Mononuclear cell (primary cell): ENCODE measurements around the gene NOX3. TPM values are rescaled to one million over a fixed set of nuclear protein-coding genes. Genes with fewer than 3 reads are reported as not detected.

Source experiments
- H3K27me3 ChIP-seq: 2 replicates; pipeline ENCODE4 v1.6.0; 2011; ENCODE audit warnings: low read length, control low read depth; ENCODE audit not compliant: insufficient read depth
- H3K4me1 ChIP-seq: 2 replicates; pipeline ENCODE4 v1.5.1; 2011; ENCODE audit warnings: mild to moderate bottlenecking, low read length, control low read depth; ENCODE audit not compliant: insufficient read depth
- H3K4me3 ChIP-seq: 2 replicates; pipeline ENCODE4 v1.5.1; 2011; ENCODE audit warnings: mild to moderate bottlenecking, low read length, moderate library complexity
- H3K9me3 ChIP-seq: 2 replicates; pipeline ENCODE4 v1.5.1; 2011; ENCODE audit warnings: low read depth, mild to moderate bottlenecking, control low read depth, low read length
- total RNA-seq: library from RNA; depleted of rRNA; stranded (reverse); fragments of >200 nt; gene quantifications from one replicate; pipeline ENCODE4 v1.2.3, GENCODE V29; 2012

NOX3 gene
- total RNA-seq, 1 donor, result not detected

DNA sequence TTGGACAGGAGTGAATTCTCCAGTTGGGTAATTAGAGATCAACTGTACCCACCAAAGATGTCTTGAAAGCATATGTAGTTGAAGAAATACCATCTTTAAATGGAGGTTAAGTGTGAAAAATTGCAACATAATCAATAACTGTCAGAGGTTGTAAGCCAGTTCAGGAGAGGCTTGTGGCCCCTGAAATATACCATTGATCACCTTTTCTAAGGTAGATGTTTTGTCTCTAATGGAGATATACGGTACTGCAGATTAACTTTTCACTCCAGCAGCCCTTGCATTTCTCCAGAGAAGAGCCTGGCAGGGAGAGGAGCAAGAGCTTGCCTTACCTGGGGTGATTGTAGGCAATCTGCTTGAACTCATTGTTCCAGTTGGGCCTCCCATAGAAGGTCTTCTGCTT is 48.8 kb downstream of the NOX3 start:
- Histone ChIP-seq H3K27me3 (no peaks in the 10 kb centered on the region), H3K9me3 (no peaks in the 10 kb centered on the region), H3K4me1 (no peaks in the 10 kb centered on the region), H3K4me3 (no peak overlapping the region)

DNA sequence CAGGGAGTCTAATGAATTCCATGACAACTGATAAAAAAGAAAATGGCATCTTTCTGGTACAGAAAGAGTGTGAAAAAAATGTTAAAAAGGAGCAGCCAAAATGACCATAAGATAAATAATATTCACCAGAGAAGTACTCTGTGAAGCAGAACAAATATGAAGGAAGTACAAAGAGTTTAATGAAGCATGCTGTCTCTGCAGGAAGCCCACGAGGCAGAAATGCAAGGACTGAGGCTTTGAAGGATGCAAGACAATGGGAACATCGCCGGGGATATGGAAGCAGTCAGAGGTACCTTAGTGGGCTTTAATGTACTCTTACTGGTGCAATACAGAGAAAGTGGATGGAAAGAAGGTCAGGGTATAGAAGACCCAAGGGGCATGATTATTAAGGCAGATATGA is 50.7 kb downstream of the NOX3 start:
- no peaks in the 10 kb centered on the region for H3K4me1 ChIP-seq
- no peak overlapping the region for H3K4me3 ChIP-seq
- H3K9me3 ChIP-seq, result no peaks in the 10 kb centered on the region
- H3K27me3 ChIP-seq, result no peaks in the 10 kb centered on the region

DNA sequence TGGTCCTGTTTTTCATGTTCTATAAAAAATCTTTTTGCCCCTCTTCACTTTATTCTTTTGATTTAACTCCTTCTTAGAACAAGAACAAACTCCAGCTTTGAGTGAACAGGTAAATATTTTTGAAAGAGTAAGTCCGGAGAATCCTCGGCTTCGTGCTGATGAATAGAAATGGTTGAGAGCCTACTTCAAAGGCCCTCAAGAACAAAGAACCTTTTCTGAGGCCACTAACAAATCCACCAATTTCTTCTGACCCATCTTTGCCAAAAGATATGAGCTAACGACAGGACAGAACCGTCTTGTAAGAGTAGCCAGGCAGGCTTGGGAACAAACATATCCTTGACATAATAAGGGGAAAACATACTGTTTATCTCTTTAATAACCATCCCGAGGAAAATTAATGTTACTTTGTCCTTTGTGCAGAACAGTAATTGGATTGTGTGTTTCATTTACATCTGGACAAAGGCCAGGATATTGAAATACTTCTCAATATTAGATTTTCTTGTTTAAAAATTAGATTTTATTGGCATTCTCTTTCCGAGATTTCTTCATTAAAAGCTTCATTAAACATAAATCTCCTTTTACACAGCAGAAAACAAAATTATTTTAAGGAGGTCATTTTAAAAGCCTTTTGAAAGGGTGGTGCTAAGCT is 52.9 kb downstream of the NOX3 start:
- no peak overlapping the region for H3K4me3 ChIP-seq
- H3K27me3 ChIP-seq, result no peaks in the 10 kb centered on the region

DNA sequence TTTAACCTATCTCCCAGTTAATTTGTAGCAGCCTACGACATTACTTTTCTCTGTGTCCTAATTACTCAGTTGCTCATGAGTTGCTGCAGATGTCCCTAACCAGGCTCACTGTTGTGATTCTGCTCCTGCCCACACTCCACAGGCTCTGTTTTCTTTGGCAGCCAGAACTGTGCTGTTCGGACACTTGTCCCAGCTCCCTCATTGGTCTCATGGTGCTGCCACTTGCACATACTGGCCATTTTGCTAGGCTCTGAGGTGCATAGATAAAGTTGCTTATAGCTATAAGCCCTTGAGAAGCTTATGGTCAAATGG is 55.0 kb downstream of the NOX3 start:
- Histone ChIP-seq H3K27me3 (no peaks in the 10 kb centered on the region), H3K9me3 (no peaks in the 10 kb centered on the region), H3K4me1 (no peaks in the 10 kb centered on the region), H3K4me3 (no peak overlapping the region)

More for the DNA sequence above, 52.9 kb downstream of the NOX3 start:
- H3K4me1 ChIP-seq, result no peaks in the 10 kb centered on the region
- H3K9me3 ChIP-seq, result no peaks in the 10 kb centered on the region

DNA sequence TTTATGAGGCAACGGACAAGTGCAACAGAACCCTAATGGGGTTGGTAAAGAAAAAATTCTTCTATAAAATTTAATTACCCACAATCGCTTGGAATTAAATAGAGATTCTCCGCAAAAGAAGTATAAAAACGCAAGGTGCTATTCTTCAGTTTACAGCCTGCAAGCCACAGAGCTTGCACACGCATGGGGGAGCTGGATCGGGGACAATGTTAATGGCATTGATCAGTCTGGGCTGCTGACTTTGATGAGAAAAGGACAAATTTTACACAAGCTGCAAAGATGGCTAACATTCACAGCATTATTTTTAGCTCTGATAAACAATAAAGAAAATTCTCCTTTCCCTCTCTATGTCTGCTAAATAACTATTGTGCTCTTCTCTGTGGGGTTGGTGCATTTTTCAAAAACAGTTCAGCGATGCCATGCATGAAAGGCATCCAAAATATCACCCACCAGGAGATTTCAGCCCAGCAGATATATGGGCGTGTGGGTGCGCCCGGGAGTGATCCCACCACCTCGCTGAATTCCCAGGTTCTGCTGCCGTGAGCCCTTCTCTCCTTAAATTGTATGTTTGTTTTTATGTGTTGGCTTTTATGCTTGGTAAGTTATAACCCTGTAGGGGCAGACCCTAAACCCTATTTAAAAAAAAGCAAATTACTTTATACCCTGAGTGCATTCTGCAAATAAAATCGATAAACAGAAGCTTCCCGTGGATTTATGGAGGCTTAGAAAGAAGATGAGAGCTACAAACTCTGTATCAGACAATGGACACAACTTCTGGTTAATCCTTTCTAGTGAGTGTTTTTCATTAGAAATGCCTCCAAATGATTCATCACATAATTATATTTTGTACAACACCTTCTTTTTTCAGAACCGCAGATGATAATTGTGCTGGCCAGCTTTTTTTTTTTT is 55.6 kb downstream of the NOX3 start:
- no peaks in the 10 kb centered on the region for H3K9me3 ChIP-seq
- H3K27me3 ChIP-seq, result no peaks in the 10 kb centered on the region
- H3K4me1 ChIP-seq, result no peaks in the 10 kb centered on the region
- H3K4me3 ChIP-seq, result no peak overlapping the region

DNA sequence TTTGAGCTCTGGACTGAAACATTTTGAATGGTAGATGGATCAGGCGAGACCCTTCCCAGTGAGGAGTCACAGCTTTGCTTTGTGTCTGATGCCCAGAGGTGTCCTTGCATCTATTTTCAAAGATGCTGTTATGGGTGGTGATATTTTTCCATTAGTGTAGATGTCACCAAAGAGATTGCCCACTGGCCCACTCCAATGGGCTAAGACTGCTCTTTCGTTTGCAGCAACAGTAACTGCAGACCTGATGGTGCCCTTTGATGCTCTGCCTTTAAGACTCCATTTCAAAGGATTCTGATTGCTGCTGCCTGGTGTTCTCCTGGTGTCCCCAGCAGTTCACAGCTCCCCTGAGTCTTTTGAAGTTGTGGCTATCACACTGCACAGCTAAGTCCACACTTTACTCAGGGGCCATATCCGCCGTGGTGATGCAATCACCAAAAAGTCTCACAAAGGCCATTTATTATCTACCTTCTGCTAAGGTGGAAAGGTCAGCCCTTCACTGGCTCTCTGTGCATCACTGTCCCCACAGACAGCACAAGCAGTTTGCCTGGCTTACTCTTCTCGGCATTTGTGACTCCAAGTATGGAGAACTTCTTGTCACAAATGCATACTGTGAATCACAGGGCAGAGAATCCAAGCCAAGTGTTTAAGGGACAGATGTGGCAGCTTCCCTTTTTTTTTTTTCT is 56.4 kb downstream of the NOX3 start:
- no peak overlapping the region for H3K4me3 ChIP-seq

DNA sequence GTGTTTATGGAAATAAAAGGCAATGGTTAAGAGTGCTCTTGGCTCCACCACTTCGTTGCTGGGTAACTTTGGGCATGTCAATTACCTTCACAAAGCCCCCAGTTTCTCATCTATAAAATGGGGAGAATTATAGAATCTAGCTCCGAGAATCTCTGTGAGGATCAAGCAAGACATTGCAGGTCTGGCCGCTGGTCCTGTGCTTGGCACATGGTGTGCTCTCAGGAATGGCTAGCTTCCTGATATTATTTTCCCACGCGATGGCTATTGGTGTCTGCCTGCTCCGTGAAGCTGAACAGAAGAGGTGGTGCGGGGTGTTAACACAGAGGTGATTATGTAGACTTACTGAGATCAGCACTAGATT is 57.0 kb downstream of the NOX3 start:
- H3K4me3 ChIP-seq, result no peak overlapping the region
- no peaks in the 10 kb centered on the region for H3K9me3 ChIP-seq
- H3K4me1 ChIP-seq, result no peaks in the 10 kb centered on the region
- no peaks in the 10 kb centered on the region for H3K27me3 ChIP-seq

More for the DNA sequence above, 56.4 kb downstream of the NOX3 start:
- H3K4me1 ChIP-seq, result no peaks in the 10 kb centered on the region
- H3K27me3 ChIP-seq, result no peaks in the 10 kb centered on the region
- H3K9me3 ChIP-seq, result no peaks in the 10 kb centered on the region

DNA sequence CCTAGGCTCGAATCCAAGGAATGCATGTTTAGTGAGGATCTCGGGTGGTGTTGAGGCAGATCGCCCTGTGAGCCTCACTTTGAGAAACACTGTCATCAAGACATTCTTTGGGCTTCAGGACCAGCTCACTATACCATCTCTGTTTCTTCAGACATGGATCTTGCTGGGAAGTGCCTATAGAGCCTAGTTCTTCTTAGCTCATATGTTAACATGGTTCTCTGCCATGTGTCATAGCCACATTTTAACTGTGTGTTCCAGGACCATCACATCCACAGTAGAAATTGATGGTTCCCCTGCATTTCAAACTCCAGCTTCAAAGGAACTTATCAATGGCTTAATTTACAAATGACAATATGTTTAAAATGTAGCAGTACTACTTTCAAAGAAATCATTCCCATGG is 57.4 kb downstream of the NOX3 start:
- Histone ChIP-seq H3K4me1 (no peaks in the 10 kb centered on the region), H3K27me3 (no peaks in the 10 kb centered on the region), H3K9me3 (no peaks in the 10 kb centered on the region), H3K4me3 (no peak overlapping the region)

DNA sequence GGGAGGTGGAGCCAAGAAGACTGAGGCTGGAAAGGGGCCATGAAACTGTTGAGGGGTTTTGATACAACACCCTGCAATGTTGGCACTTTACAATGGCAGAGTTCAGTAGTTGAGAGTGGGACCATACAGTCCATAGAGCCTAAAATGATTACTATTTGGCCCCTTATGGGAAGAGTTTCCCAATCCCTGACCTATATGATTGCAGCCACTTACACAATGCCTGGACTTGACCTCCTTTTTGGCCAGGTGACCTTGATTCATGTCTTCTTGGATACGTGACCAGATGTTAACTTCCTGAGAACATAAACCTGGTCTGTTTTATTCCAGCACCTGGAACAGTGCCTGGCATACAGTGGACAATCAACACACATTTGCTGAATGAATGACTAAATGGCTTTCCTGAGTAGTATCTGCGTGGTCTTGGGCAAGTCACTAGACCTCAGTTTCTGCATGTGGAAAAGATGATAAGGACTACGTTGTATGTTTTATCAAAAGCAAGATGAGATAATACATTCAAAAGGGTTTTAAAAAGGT is 58.4 kb downstream of the NOX3 start:
- Histone ChIP-seq H3K9me3 (no peaks in the 10 kb centered on the region), H3K4me3 (no peak overlapping the region), H3K27me3 (no peaks in the 10 kb centered on the region), H3K4me1 (no peaks in the 10 kb centered on the region)

DNA sequence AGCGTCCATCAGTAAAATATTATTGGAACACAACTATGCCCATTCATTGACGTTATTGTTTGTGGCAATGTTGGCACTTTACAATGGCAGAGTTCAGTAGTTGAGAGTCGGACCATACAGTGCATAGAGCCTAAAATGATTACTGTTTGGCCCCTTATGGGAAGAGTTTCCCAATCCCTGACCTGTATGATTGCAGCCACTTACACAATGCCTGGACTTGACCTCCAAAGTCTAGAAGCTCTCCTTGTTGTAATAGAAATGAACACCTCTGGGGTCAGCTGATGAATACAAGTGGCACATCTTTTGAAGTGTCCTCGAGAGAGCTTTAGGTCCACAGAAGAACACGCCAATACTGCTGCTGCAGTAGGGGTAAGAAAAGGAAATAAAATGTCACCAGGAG is 59.0 kb downstream of the NOX3 start:
- H3K4me3 ChIP-seq, result no peak overlapping the region
- no peaks in the 10 kb centered on the region for H3K4me1 ChIP-seq
- no peaks in the 10 kb centered on the region for H3K27me3 ChIP-seq
- H3K9me3 ChIP-seq, result no peaks in the 10 kb centered on the region

DNA sequence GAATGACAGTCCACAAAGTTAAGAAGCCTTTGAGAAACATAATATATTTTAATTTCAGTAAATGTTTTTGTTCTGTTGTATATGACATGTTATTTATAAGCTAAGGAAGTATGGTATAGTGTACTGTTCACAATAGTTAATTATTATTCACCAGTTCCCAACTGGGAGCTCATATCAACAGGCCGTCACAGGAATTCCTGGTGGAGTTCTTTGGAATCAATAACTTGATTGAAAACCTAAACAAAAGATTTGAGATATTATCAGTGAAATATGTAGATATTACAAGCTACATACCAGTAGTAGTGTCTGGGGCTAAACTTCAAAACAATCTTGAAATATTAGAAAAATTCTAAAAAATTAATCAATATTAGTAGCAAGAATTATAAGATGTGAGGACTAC is 60.3 kb downstream of the NOX3 start:
- Histone ChIP-seq H3K4me3 (no peak overlapping the region), H3K9me3 (no peaks in the 10 kb centered on the region), H3K4me1 (no peaks in the 10 kb centered on the region), H3K27me3 (no peaks in the 10 kb centered on the region)

DNA sequence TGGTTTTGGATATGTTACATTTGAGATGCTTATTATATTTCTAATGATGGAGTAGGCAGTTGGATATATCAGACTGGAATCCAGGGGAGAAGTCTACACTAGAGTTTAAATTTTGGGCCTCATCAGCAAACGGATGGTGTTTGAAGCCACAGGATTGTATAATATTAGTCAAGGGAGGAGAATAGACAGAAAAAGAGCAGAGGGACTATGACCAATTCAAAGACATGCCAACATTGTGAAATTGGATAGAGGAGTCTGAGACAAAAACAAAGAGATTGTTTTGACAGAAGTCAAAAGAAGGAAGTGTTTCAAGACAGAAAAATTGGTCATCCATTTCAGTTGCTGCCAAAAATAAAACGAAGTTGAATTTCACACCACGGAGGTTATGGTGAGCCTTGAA is 66.5 kb downstream of the NOX3 start:
- H3K4me1 ChIP-seq, result no peaks in the 10 kb centered on the region
- H3K9me3 ChIP-seq, result peaks cover 4% of the 10 kb centered on the region

DNA sequence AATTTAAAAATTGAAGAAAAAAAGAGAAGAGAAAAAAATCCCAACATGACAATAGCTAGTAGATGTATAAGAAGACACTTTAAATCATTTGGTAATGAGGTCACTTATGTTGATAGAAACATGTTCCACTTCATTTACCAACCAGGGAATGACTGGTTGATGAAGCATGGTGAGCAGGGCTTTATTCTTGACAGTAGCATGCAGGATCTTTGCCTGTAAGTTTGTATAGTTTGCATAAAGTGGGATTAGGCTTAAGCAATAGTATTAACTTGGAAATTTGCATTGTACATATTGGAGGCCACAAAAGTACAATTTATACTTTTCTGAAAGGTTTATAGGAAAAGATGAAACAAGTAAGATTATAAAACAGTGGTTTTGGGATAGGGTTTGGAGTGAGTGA is 67.0 kb downstream of the NOX3 start:
- Histone ChIP-seq H3K4me1 (no peaks in the 10 kb centered on the region), H3K9me3 (peaks cover 4% of the 10 kb centered on the region), H3K27me3 (no peaks in the 10 kb centered on the region), H3K4me3 (no peak overlapping the region)

More for the DNA sequence above, 66.5 kb downstream of the NOX3 start:
- Histone ChIP-seq H3K27me3 (no peaks in the 10 kb centered on the region), H3K4me3 (no peak overlapping the region)

DNA sequence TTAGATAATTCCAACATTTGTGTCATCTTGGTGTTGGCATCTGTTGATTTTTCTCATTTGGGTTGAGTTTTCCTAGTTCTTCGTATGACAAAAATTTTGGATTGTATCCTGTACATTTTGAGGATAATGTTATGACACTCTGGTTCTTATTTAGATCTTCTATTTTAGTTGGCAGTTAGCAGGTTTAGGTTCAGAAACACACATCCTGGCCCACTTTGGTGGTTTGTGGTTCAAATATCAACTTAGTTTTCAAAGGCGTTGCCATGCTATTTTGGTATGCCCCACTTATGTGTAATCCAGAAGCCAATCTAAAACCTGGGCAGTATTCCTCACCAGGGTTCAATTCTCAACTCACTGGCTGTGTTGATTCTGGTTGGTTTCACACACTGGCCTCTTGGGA is 68.2 kb downstream of the NOX3 start:
- Histone ChIP-seq H3K4me1 (no peaks in the 10 kb centered on the region), H3K27me3 (no peaks in the 10 kb centered on the region), H3K4me3 (no peak overlapping the region), H3K9me3 (peaks cover 4% of the 10 kb centered on the region)

DNA sequence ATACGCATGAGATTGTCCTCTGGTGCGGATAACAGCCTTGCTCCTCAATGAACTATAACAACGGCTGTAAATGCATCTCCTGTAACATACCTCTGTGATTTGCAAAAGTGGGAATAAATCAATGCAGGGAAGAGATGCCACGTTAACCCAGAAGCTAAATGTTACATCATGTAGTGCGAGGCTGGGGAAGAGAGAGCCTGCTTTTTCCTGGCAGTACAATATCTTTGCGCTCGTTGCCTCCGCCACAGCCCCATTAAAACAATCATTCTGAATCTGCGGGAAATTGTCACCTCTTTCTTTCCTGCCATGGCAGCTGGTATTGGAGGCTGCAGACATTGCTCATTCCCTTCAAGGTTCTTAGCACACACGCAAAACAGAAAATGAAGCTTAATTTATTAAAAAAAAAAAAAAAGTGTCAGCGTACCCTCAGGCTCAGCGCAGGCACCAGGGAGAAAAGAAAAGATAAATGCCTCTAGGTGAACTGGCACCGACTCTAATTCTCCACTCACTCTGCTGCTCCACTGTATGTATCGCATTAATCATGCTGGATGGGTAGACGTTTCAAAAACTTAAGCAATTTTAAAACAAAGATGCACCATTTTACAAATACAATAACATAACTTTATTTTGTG is 71.2 kb downstream of the NOX3 start:
- H3K4me1 ChIP-seq, result no peaks in the 10 kb centered on the region
- no peak overlapping the region for H3K4me3 ChIP-seq
- H3K27me3 ChIP-seq, result no peaks in the 10 kb centered on the region
- H3K9me3 ChIP-seq, result peaks cover 4% of the 10 kb centered on the region
